Coronary artery (tissue), 2 donors: ENCODE measurements around the gene MAP1LC3B2.

Experiments used
- DNase-seq: peaks from one replicate; pipeline ENCODE4 v3.0.0-alpha.2; 2017; ENCODE audit warnings: low spot score
- H3K27ac ChIP-seq, 2 donors: fragments of 200-600 bp; sonication (generic); one replicate each; pipeline ENCODE4 v1.5.1; 2016 to 2019
- H3K4me3 ChIP-seq: fragments of 200-600 bp; sonication (generic); 2 replicates; pipeline ENCODE4 v1.5.1; 2016; ENCODE audit warnings: mild to moderate bottlenecking, moderate library complexity
- TF ChIP-seq, protein P1 (sequence below): fragments of 200-600 bp; sonication (generic); IDR thresholded peaks from one replicate; pipeline ENCODE4 v1.5.1; 2019; ENCODE audit warnings: antibody characterized with exemption

Gene MAP1LC3B2

DNA sequence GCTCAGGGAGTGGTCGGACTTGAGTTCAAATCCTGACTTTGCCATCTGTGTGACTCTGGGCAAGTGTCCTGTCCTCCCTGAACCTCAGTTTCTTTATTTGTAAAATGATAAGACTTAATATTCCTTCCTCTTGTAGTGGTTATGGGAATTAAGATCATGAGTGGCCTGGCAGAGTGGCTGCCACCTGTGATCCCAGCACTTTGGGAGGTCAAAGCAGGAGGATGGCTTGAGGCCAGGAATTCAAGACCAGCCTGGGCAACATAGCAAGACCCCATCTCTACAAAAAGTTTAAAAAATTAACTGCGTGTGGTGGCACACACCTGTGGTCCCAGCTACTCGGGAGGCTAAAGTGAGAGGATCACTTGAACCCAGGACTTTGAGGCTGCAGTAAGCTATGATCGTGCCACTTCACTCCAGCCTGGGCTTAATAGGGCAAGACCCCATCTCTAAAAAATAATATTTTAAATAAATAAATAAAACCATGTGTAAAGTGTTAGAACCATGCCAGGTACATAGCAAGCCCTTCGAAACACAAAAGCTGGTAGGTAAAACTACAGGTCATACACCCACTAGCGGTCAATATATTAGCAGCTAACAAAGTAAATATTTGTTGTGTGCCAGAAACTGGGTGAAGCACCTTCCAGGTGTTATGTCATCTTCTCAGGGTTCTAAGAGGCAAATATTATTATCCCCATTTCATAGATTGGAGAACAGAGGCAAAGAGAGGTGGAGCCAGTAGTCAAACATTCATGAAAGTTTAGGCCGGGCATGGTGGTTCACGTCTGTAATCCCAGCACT, 17.4 kb upstream of the MAP1LC3B2 start:
- TF ChIP-seq, protein P1, sequence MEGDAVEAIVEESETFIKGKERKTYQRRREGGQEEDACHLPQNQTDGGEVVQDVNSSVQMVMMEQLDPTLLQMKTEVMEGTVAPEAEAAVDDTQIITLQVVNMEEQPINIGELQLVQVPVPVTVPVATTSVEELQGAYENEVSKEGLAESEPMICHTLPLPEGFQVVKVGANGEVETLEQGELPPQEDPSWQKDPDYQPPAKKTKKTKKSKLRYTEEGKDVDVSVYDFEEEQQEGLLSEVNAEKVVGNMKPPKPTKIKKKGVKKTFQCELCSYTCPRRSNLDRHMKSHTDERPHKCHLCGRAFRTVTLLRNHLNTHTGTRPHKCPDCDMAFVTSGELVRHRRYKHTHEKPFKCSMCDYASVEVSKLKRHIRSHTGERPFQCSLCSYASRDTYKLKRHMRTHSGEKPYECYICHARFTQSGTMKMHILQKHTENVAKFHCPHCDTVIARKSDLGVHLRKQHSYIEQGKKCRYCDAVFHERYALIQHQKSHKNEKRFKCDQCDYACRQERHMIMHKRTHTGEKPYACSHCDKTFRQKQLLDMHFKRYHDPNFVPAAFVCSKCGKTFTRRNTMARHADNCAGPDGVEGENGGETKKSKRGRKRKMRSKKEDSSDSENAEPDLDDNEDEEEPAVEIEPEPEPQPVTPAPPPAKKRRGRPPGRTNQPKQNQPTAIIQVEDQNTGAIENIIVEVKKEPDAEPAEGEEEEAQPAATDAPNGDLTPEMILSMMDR: no peak

DNA sequence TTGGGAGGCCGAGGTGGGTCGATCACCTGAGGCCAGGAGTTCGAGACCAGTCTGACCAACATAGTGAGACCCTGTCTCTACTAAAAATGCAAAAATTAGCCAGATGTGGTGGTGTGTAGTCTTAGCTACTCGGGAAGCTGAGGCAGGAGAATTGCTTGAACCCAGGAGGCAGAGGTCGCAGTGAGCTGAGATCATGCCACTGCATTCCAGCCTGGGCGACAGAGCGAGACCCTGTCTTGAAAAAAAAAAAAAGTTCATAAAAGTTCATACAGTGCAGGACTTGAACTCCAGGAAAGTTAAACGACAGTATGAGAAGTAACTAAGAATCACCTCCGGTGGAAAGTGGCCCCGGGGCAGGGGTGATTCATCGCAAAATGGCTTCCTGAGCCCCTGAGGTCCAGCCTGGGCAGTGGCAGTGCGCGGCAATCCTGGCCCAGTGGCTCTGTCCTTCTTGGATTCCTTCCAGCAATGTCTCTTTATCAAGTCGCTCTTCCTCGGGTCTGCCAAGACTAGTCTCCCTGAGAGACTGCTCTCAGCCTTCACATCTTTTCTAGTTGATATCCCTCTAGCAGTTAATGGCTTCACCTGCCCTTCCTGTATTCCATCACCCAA, 16.7 kb upstream of the MAP1LC3B2 start:
- TF ChIP-seq, protein P1: no peak
- Histone ChIP-seq H3K4me3 (no peak overlapping the region), H3K27ac (no peak overlapping the region)
- DNase-seq: no peak

More for the DNA sequence above, 17.4 kb upstream of the MAP1LC3B2 start:
- DNase-seq: no peak
- Histone ChIP-seq H3K27ac (no peak overlapping the region), H3K4me3 (no peak overlapping the region)

DNA sequence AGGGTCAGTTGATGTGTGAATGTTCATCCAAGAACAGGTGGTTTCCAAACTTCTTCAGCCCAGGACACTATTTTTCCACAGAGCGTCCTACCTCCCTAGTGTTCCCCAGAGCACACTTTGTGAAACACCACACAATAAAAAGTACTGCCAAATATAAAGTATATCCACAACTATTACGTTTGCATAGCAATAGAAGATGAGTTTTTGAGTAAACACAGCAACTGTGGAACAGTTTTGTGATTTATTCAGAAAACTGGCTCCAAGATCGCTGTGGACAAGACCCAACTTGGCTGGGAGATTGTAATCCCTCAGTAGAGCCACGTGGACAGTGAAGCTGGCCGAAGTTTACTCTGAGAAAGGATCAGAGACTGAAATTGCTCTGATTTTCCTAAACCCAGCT, 14.5 kb upstream of the MAP1LC3B2 start:
- TF ChIP-seq, protein P1: no peak
- Histone ChIP-seq H3K4me3 (no peak overlapping the region), H3K27ac (no peak overlapping the region)
- no peak for DNase-seq

DNA sequence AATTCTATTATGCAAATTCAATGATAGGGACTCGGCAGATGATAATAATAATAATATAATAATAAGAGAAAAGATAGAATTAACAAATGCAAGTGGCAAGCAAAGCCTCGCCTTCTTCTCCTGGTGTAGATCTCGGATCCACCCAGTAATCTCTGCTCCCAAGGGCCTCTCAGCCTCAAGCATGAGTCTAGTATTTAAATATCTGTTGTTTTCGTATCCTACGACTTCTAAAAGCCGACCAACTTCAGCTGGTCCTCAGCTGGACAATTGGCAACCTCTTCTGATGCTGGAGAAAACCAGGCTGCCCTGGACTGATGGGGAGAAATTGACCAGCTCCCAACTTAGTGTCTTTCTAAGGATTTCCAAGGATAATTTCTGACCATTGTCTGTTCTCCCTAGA, 14.0 kb upstream of the MAP1LC3B2 start:
- DNase-seq: no peak
- no peak overlapping the region for H3K4me3 ChIP-seq
- TF ChIP-seq, protein P1: no peak
- no peak overlapping the region for H3K27ac ChIP-seq

DNA sequence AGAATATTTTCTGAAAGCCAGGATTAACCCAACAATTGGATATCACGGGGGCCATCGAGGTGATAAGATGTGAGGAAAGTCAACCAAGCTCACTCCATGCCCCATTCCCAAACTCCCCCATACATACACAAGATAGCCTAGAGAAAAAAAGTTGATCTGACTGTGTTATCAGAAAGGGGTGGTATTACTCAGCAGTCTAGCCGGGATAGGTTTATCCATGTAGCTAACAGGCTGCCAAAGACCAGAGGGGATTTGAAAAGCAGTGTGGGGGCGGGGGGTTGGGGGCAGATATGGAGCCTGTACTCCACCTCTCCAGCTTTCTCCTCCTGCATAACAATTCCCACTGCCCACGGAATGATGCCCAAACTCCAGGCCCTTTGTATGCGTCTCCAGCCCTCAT, 13.2 kb upstream of the MAP1LC3B2 start:
- Histone ChIP-seq H3K4me3 (no peak overlapping the region), H3K27ac (no peak overlapping the region)
- no peak for DNase-seq
- TF ChIP-seq, protein P1: no peak

DNA sequence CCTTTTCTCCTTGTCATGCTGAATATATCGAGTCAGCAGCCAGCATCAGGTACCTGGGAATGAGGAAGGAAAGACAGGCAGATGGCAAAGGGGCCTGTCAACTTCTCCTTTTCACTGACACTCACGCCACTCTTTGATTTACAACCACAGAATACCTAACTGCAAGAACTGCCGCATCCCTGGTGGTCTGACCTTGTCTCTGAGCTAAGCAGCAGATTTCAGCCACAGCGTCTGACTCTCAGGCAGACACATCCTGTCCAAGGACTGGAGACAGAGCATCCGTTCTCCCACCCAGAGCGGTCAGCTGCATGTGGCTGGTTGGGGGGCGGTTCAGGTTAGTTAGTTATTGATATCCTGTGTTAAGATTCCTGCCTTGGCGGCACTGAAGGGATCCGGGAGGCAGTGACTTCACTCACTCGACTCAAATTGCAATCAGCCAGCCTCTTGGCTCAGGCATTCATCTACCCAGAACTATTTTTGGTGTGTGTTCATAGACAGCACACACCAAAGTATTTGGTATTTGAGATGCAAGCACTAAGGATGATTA, 11.2 kb upstream of the MAP1LC3B2 start:
- H3K27ac ChIP-seq: no peak overlapping the region
- TF ChIP-seq, protein P1: no peak
- DNase-seq: no peak
- no peak overlapping the region for H3K4me3 ChIP-seq
